Kidney capillary endothelial cell (primary cell): ENCODE measurements around the gene TGM1.
"Not testable (repeated sequence)": the region's sequence is repeated elsewhere in the genome, so short reads cannot be mapped to it uniquely, and the experiment has no call there.

Source experiments
- DNase-seq: peaks from one replicate; pipeline ENCODE4 v3.0.0-alpha.2; 2018; ENCODE audit warnings: low spot score

TGM1 gene

GRCh38 chr14:24233538-24233866 lies 29.5 kb downstream of the TGM1 start:
- no peak for DNase-seq

- no peak for DNase-seq
These were observed 30.1 kb downstream of the TGM1 start, which contains the start of gene GMPR2 for GRCh38 chr14:24232645-24233537. GMPR2 (plus strand) TSS chr14:24232929; CDS start chr14:24233254, 325 bp downstream.

- peak; percentile 93 for DNase-seq
These were observed 30.8 kb downstream of the TGM1 start, which contains the start of gene NEDD8 for GRCh38 chr14:24232121-24232644. NEDD8 (minus strand) TSS chr14:24232367; CDS start chr14:24232267, 100 bp downstream.

- no peak for DNase-seq
These were observed 31.5 kb downstream of the TGM1 start for GRCh38 chr14:24231263-24232120.

GRCh38 chr14:24228902-24229301 lies 34.1 kb downstream of the TGM1 start:
- no peak for DNase-seq

- DNase-seq = no peak
These were observed 36.5 kb downstream of the TGM1 start for GRCh38 chr14:24226473-24226872.

GRCh38 chr14:24224618-24225071 lies 38.3 kb downstream of the TGM1 start:
- peak; percentile 94 for DNase-seq

GRCh38 chr14:24222987-24223386 lies 40.0 kb downstream of the TGM1 start:
- DNase-seq = not testable (repeated sequence)

- no peak for DNase-seq
These were observed 43.5 kb downstream of the TGM1 start for GRCh38 chr14:24219521-24219920.

- DNase-seq = no peak
These were observed 43.9 kb downstream of the TGM1 start for GRCh38 chr14:24219080-24219479.

- DNase-seq = not testable (repeated sequence)
These were observed 46.1 kb downstream of the TGM1 start for GRCh38 chr14:24216876-24217275.

GRCh38 chr14:24216345-24216699 lies 46.7 kb downstream of the TGM1 start:
- no peak for DNase-seq

GRCh38 chr14:24215495-24216344 lies 47.3 kb downstream of the TGM1 start, which contains the start of gene MDP1:
MDP1 (minus strand) TSS chr14:24216066; CDS start chr14:24215955, 111 bp downstream.
- peak; percentile 84 for DNase-seq

- no peak for DNase-seq
These were observed 48.9 kb downstream of the TGM1 start for GRCh38 chr14:24213866-24214662.

GRCh38 chr14:24212924-24213865 lies 49.8 kb downstream of the TGM1 start, which contains the start of gene CHMP4A:
CHMP4A (minus strand) TSS chr14:24213488; CDS start chr14:24213439, 49 bp downstream.
- peak; percentile 95 for DNase-seq

- no peak for DNase-seq
These were observed 51.7 kb downstream of the TGM1 start for GRCh38 chr14:24211311-24211710.

- DNase-seq = no peak
These were observed 55.4 kb downstream of the TGM1 start for GRCh38 chr14:24207625-24208024.

GRCh38 chr14:24207104-24207551 lies 55.8 kb downstream of the TGM1 start:
- DNase-seq = no peak
